ENCODE data around the gene FOXR2. TPM values are rescaled to one million over a fixed set of nuclear protein-coding genes. Genes with fewer than 3 reads are reported as not detected.

FOXR2 gene
- total RNA-seq, 1 experiment from 2014 or later = not detected

GRCh38 chrX:55636109-55636508, 12.9 kb downstream of the FOXR2 start:
- no peaks in the 10 kb centered on the region for H3K4me1 Mint-ChIP-seq (ENCODE audit: low read depth, unreplicated experiment)
- no TSS peak for BruUV-seq (replicated peaks)
- TF ChIP-seq CTCF (IDR thresholded peaks at IDR 0.05; ENCODE audit: unreplicated experiment) = no peak
- CTCF ChIA-PET = no interaction called here
- no peaks in the 10 kb centered on the region for H3K27me3 Mint-ChIP-seq (ENCODE audit: unreplicated experiment)
- no peaks in the 10 kb centered on the region for H3K36me3 Mint-ChIP-seq (ENCODE audit: insufficient read depth, unreplicated experiment)
- no peaks in the 10 kb centered on the region for H3K9me3 Mint-ChIP-seq (ENCODE audit: low read depth, unreplicated experiment)
- no peak for DNase-seq
- no peak overlapping the region for H3K4me3 Mint-ChIP-seq (ENCODE audit: low read depth, unreplicated experiment)
- no peak overlapping the region for H3K27ac Mint-ChIP-seq (ENCODE audit: unreplicated experiment)
- intact Hi-C loops (cut with micrococcal nuclease; ENCODE audit: unreplicated experiment) = no loop called here

- intact Hi-C loops (cut with micrococcal nuclease; ENCODE audit: unreplicated experiment) = no loop called here
- Mint-ChIP-seq H3K4me1 (ENCODE audit: low read depth, unreplicated experiment) (no peaks in the 10 kb centered on the region), H3K36me3 (ENCODE audit: insufficient read depth, unreplicated experiment) (no peaks in the 10 kb centered on the region), H3K4me3 (ENCODE audit: low read depth, unreplicated experiment) (no peak overlapping the region), H3K27me3 (ENCODE audit: unreplicated experiment) (no peaks in the 10 kb centered on the region), H3K9me3 (ENCODE audit: low read depth, unreplicated experiment) (peaks cover 3% of the 10 kb centered on the region), H3K27ac (ENCODE audit: unreplicated experiment) (no peak overlapping the region)
- BruUV-seq (replicated peaks) = no TSS peak
- CTCF ChIA-PET = no interaction called here
- no peak for DNase-seq
- no peak for TF ChIP-seq CTCF (IDR thresholded peaks at IDR 0.05; ENCODE audit: unreplicated experiment)
These were observed 15.7 kb downstream of the FOXR2 start for GRCh38 chrX:55638933-55639332.

- Mint-ChIP-seq H3K27ac (ENCODE audit: unreplicated experiment) (no peak overlapping the region), H3K4me1 (ENCODE audit: low read depth, unreplicated experiment) (no peaks in the 10 kb centered on the region), H3K9me3 (ENCODE audit: low read depth, unreplicated experiment) (peaks cover 3% of the 10 kb centered on the region), H3K36me3 (ENCODE audit: insufficient read depth, unreplicated experiment) (no peaks in the 10 kb centered on the region), H3K4me3 (ENCODE audit: low read depth, unreplicated experiment) (no peak overlapping the region), H3K27me3 (ENCODE audit: unreplicated experiment) (no peaks in the 10 kb centered on the region)
- BruUV-seq (replicated peaks) = no TSS peak
- DNase-seq = no peak
- intact Hi-C loops (cut with micrococcal nuclease; ENCODE audit: unreplicated experiment) = no loop called here
- no peak for TF ChIP-seq CTCF (IDR thresholded peaks at IDR 0.05; ENCODE audit: unreplicated experiment)
- CTCF ChIA-PET = no interaction called here
These were observed 17.7 kb downstream of the FOXR2 start for GRCh38 chrX:55640854-55641253.

GRCh38 chrX:55648434-55648833, 25.2 kb downstream of the FOXR2 start:
- no peaks in the 10 kb centered on the region for H3K4me1 Mint-ChIP-seq (ENCODE audit: low read depth, unreplicated experiment)
- intact Hi-C loops (cut with micrococcal nuclease; ENCODE audit: unreplicated experiment) = no loop called here
- BruUV-seq (replicated peaks) = no TSS peak

More at GRCh38 chrX:55648434-55648833, 25.2 kb downstream of the FOXR2 start:
- CTCF ChIA-PET = no interaction called here
- no peaks in the 10 kb centered on the region for H3K9me3 Mint-ChIP-seq (ENCODE audit: low read depth, unreplicated experiment)
- H3K4me3 Mint-ChIP-seq (ENCODE audit: low read depth, unreplicated experiment) = no peak overlapping the region
- no peak for DNase-seq
- TF ChIP-seq CTCF (IDR thresholded peaks at IDR 0.05; ENCODE audit: unreplicated experiment) = no peak
- H3K27me3 Mint-ChIP-seq (ENCODE audit: unreplicated experiment) = no peaks in the 10 kb centered on the region
- no peaks in the 10 kb centered on the region for H3K36me3 Mint-ChIP-seq (ENCODE audit: insufficient read depth, unreplicated experiment)
- no peak overlapping the region for H3K27ac Mint-ChIP-seq (ENCODE audit: unreplicated experiment)

Data from Calu3 (cell line).